Spleen (tissue), 11 donors: Measurements from ENCODE around the gene CDH8. TPM values are rescaled to one million over a fixed set of nuclear protein-coding genes. Genes with fewer than 3 reads are reported as not detected.

Source experiments
- DNase-seq: peaks from one replicate; pipeline ENCODE4 v3.0.0-alpha.2; 2020
- H3K27ac ChIP-seq, 8 donors: fragments of 200-600 bp; sonication (generic) in 7 of 8; 1 replicate in 4 of 8; 2 replicates in 4 of 8; pipeline versions ENCODE4 v1.5.0 to v1.8.0; 2016 to 2021; ENCODE audit warnings: inconsistent platforms in 4 of 8, mild to moderate bottlenecking in 4 of 8, moderate library complexity in 1 of 8
- H3K27me3 ChIP-seq, 7 donors: fragments of 200-600 bp; sonication (generic) in 6 of 7; replicated peaks in 1 of 7; 1 replicate in 4 of 7; 2 replicates in 3 of 7; pipeline versions ENCODE4 v1.5.0 to v1.8.0; 2016 to 2021; ENCODE audit warnings: inconsistent platforms in 3 of 7, mild to moderate bottlenecking in 1 of 7
- H3K36me3 ChIP-seq, 6 donors: fragments of 200-600 bp; sonication (generic) in 5 of 6; 1 replicate in 4 of 6; 2 replicates in 2 of 6; pipeline versions ENCODE4 v1.5.0 to v1.8.0; 2016 to 2021; ENCODE audit warnings: inconsistent platforms in 2 of 6
- H3K4me1 ChIP-seq, 6 donors: fragments of 200-600 bp; sonication (generic) in 5 of 6; 1 replicate in 3 of 6; 2 replicates in 3 of 6; pipeline versions ENCODE4 v1.5.0 to v1.8.0; 2016 to 2021; ENCODE audit warnings: inconsistent platforms in 3 of 6
- H3K4me3 ChIP-seq, 8 donors: fragments of 200-600 bp; sonication (generic) in 7 of 8; 1 replicate in 4 of 8; 2 replicates in 4 of 8; pipeline versions ENCODE4 v1.5.0 to v1.8.0; 2016 to 2021; ENCODE audit warnings: inconsistent platforms in 4 of 8, mild to moderate bottlenecking in 4 of 8, moderate library complexity in 2 of 8
- H3K9me3 ChIP-seq, 8 donors: fragments of 200-600 bp; sonication (generic) in 7 of 8; 1 replicate in 4 of 8; 2 replicates in 4 of 8; pipeline versions ENCODE4 v1.5.0 to v1.8.0; 2016 to 2021; ENCODE audit warnings: inconsistent platforms in 4 of 8
- POLR2A ChIP-seq, 3 donors: fragments of 450-650 bp; IDR thresholded peaks; one replicate each; pipeline ENCODE4 v1.5.1; 2017; ENCODE audit warnings: antibody characterized with exemption in 3 of 3, mild to moderate bottlenecking in 1 of 3
- POLR2AphosphoS5 ChIP-seq, 3 donors: sonication (generic); formaldehyde crosslinking; IDR thresholded peaks; one replicate each; pipeline ENCODE4 v1.5.1; 2017; ENCODE audit warnings: antibody characterized with exemption in 3 of 3
- WGBS, 5 donors: extraction: QIAGEN DNeasy Blood & Tissue Kit in 3 of 5; methylation state at CpG; one replicate each; pipeline versions ENCODE4 v1.1.5 to v1.1.7; 2013 to 2018; 5-methylcytosine and 5-hydroxymethylcytosine counted together
- intact Hi-C: fragments of 100-400 bp; cut with DNase I; formaldehyde crosslinking; loops from one replicate; pipeline ENCODE4 v1.15.0; 2023; ENCODE audit warnings: low total_unique reads
- polyA plus RNA-seq, 3 donors: library from polyadenylated mRNA; stranded (reverse); fragments of 200-250 nt; gene quantifications; one replicate each; pipeline ENCODE4 v1.2.1, GENCODE V29; 2013
- total RNA-seq, 7 donors: library from RNA; depleted of rRNA in 3 of 7; stranded (reverse); fragments of >200 nt in 3 of 7; fragmentation: NEBNext Ultra II Directional in 4 of 7; extraction: Animal tissue kit (Norgen Biotek cat#: 25700) in 4 of 7; gene quantifications; one replicate each; pipeline versions ENCODE4 v1.1.0 to v1.2.1, GENCODE V29; 2016 to 2021
- TF ChIP-seq, protein P1 (sequence below), 11 experiments: fragments of 200-600 bp in 7 of 11; fragments of 450-650 bp in 4 of 11; sonication (generic) in 4 of 11; IDR thresholded peaks in 8 of 11; conservative IDR thresholded peaks in 3 of 11; 1 replicate in 7 of 11; 2 replicates in 4 of 11; pipeline versions ENCODE4 v1.4.0 to v1.8.0; 2016 to 2021; ENCODE audit warnings: antibody characterized with exemption in 11 of 11, inconsistent platforms in 4 of 11, mild to moderate bottlenecking in 1 of 11
- donor health status: healthy with polysubstance abuse.
- donor health status: DM: no; HTN: no; CAD: no; lungs with moderate emphysema.
- donor health status: DM: no; HTN: no; CAD: no.
- donor health status: Bipolar disorder and iron deficiency.
- donor health status: healthy.
- donor health status: DM: no; HTN: no; CAD: no.
- donor health status: DM: yes; HTN: yes; CAD: no.

Gene CDH8
- total and polyA plus RNA-seq, 10 donors = under 0.01 to 1.4 (median under 0.01) TPM; not detected in 7

DNA sequence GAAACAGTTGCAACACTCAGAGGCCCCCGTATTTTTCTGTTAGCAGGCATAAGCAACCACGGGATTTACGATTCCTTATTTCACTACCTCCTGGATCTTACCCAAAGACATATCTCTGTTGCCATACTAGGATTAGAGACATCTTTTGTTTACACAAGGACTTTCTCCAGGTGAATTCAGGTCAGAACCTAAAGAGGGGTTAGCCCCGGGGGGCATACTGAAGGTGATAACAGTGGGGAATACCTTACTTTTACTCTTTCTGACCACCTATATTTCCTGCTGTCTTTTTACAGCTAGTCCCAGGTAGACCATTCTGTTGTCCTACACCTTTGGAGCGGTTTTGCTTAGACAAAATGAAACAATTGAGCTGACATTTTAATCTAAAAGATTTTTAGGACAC lies 27.9 kb upstream of the CDH8 start:
- no peak overlapping the region for H3K4me3 ChIP-seq
- no peaks in the 10 kb centered on the region for H3K4me1 ChIP-seq
- H3K27ac ChIP-seq = no peak overlapping the region
- 73 to 86% (median 76%) methylated on average over 5 of the region's 5 CpGs for WGBS, 5 donors
- no peaks in the 10 kb centered on the region for H3K36me3 ChIP-seq
- H3K9me3 ChIP-seq = peaks cover 0 to 8% (median 0%) of the 10 kb centered on the region in 8 donors
- no peak for DNase-seq
- H3K27me3 ChIP-seq = no peaks in the 10 kb centered on the region
- intact Hi-C loops = no loop called here
- TF ChIP-seq POLR2A (IDR thresholded peaks at IDR 0.05) (no peak), POLR2AphosphoS5 (IDR thresholded peaks at IDR 0.05) (no peak)
- TF ChIP-seq, protein P1, sequence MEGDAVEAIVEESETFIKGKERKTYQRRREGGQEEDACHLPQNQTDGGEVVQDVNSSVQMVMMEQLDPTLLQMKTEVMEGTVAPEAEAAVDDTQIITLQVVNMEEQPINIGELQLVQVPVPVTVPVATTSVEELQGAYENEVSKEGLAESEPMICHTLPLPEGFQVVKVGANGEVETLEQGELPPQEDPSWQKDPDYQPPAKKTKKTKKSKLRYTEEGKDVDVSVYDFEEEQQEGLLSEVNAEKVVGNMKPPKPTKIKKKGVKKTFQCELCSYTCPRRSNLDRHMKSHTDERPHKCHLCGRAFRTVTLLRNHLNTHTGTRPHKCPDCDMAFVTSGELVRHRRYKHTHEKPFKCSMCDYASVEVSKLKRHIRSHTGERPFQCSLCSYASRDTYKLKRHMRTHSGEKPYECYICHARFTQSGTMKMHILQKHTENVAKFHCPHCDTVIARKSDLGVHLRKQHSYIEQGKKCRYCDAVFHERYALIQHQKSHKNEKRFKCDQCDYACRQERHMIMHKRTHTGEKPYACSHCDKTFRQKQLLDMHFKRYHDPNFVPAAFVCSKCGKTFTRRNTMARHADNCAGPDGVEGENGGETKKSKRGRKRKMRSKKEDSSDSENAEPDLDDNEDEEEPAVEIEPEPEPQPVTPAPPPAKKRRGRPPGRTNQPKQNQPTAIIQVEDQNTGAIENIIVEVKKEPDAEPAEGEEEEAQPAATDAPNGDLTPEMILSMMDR (IDR thresholded peaks at IDR 0.05 in 8 of 11, conservative IDR thresholded peaks at IDR 0.05 in 3 of 11) = no peak

DNA sequence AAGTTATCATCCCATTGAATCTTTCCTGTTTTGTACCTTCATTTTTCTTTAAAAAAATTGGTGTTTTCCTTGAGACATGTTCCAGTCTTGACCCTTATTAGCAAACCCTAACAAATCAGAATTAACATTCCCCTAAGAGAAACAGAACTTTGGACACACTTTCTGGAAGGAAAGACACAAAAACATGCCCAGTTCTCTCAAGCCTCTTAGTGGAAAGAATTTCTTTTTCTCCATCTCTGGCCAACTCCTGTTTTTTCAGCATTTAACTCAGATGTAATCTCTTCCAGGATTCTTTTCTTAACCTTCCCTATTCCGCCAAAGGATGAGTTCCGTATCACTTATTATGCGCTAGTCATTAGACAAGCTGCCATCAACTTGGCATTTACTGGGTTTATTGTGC lies 23.9 kb upstream of the CDH8 start:
- no peaks in the 10 kb centered on the region for H3K36me3 ChIP-seq
- H3K27me3 ChIP-seq = no peaks in the 10 kb centered on the region
- no peaks in the 10 kb centered on the region for H3K4me1 ChIP-seq
- 88 to 91% (median 90%) methylated on average over 3 of the region's 3 CpGs for WGBS, 5 donors
- H3K9me3 ChIP-seq = peaks cover 0 to 9% (median 0%) of the 10 kb centered on the region in 8 donors
- no peak for DNase-seq
- H3K4me3 ChIP-seq = no peak overlapping the region
- H3K27ac ChIP-seq = no peak overlapping the region
- TF ChIP-seq POLR2A (IDR thresholded peaks at IDR 0.05) (no peak), POLR2AphosphoS5 (IDR thresholded peaks at IDR 0.05) (no peak)
- TF ChIP-seq, protein P1 (IDR thresholded peaks at IDR 0.05 in 8 of 11, conservative IDR thresholded peaks at IDR 0.05 in 3 of 11) = no peak
- intact Hi-C loops = no loop called here

DNA sequence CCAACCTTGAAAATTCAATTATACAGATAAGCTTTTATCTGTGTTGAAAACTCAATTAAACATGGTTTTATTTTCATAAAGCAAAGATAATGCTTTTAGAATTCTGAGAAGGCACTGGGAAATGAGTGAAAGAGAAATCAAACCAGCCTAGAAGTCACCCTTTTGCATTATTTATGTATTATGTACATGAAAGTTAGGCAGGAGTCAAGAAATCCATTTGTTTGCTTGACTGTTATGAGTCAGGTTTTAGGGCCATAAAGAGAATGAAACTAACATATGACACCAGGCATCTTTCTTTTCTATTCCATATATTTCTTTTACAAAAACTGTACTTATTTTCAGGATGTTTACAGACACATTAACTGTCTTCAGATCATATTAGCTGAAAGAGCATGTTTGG lies 23.3 kb upstream of the CDH8 start:
- intact Hi-C loops = no loop called here
- no peak overlapping the region for H3K4me3 ChIP-seq
- peaks cover 0 to 9% (median 0%) of the 10 kb centered on the region in 8 donors for H3K9me3 ChIP-seq
- H3K27ac ChIP-seq = no peak overlapping the region
- no peaks in the 10 kb centered on the region for H3K27me3 ChIP-seq
- H3K4me1 ChIP-seq = no peaks in the 10 kb centered on the region
- H3K36me3 ChIP-seq = no peaks in the 10 kb centered on the region
- no peak for DNase-seq
- TF ChIP-seq, protein P1 (IDR thresholded peaks at IDR 0.05 in 8 of 11, conservative IDR thresholded peaks at IDR 0.05 in 3 of 11) = no peak
- TF ChIP-seq POLR2AphosphoS5 (IDR thresholded peaks at IDR 0.05) (no peak), POLR2A (IDR thresholded peaks at IDR 0.05) (no peak)

DNA sequence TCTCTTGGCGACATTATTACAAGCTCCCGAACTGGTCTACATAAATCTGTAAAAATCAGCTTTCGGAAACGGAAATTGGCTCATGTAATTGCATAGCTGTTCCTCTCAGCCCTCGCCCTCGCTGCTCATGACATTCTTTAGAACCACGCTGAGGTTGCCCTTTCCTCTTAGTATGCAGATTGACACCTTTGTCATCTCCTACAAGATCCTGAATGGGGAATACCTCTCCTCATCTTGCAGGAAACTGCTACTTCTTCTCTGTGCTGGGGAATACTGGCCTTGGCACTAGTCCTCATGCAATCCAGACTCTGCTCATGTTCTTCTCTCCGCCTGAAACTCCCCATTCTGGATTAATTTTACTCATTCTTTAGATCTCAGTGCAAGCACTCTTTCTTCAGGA lies 22.2 kb upstream of the CDH8 start:
- TF ChIP-seq POLR2AphosphoS5 (IDR thresholded peaks at IDR 0.05) (no peak), POLR2A (IDR thresholded peaks at IDR 0.05) (no peak)
- TF ChIP-seq, protein P1 (IDR thresholded peaks at IDR 0.05 in 8 of 11, conservative IDR thresholded peaks at IDR 0.05 in 3 of 11) = no peak
- Histone ChIP-seq H3K4me3 (no peak overlapping the region), H3K27me3 (no peaks in the 10 kb centered on the region), H3K9me3 (peaks cover 0 to 9% (median 0%) of the 10 kb centered on the region in 8 donors), H3K36me3 (no peaks in the 10 kb centered on the region), H3K4me1 (no peaks in the 10 kb centered on the region), H3K27ac (no peak overlapping the region)
- WGBS, 5 donors = 74 to 83% (median 79%) methylated on average over 8 of the region's 8 CpGs
- no peak for DNase-seq
- intact Hi-C loops = no loop called here
